Stomach (tissue), 9 donors: ENCODE data around the gene FRMD8. TPM values are rescaled to one million over a fixed set of nuclear protein-coding genes. Genes with fewer than 3 reads are reported as not detected.
"Not testable (repeated sequence)": the region's sequence is repeated elsewhere in the genome, so short reads cannot be mapped to it uniquely, and the experiment has no call there.

ENCODE experiments used
- DNase-seq, 2 donors: peaks; one replicate each; pipeline versions ENCODE4 v3.0.0 to v3.0.0-alpha.2; 2013 to 2019
- H3K27ac ChIP-seq, 5 donors: fragments of 200-600 bp in 4 of 5; sonication (generic) in 4 of 5; one replicate each; pipeline ENCODE4 v1.5.1; 2013 to 2019; ENCODE audit warnings: mild to moderate bottlenecking in 1 of 5, moderate library complexity in 1 of 5
- H3K27me3 ChIP-seq, 3 donors: fragments of 200-600 bp; sonication (generic); one replicate each; pipeline ENCODE4 v1.5.1; 2017 to 2019; ENCODE audit warnings: mixed run types in 1 of 3
- H3K36me3 ChIP-seq, 4 donors: fragments of 200-600 bp; sonication (generic); 1 replicate in 3 of 4; 2 replicates in 1 of 4; pipeline ENCODE4 v1.5.1; 2016 to 2019
- H3K4me1 ChIP-seq, 4 donors: fragments of 200-600 bp; sonication (generic); one replicate each; pipeline ENCODE4 v1.5.1; 2016 to 2019
- H3K4me3 ChIP-seq, 4 donors: fragments of 200-600 bp; sonication (generic) in 3 of 4; one replicate each; pipeline ENCODE4 v1.5.1; 2016 to 2019; ENCODE audit warnings: mild to moderate bottlenecking in 1 of 4
- H3K9me3 ChIP-seq, 4 donors: fragments of 200-600 bp; sonication (generic); one replicate each; pipeline ENCODE4 v1.5.1; 2016 to 2019
- CTCF ChIP-seq, 7 experiments: fragments of 450-650 bp in 4 of 7; fragments of 200-600 bp in 3 of 7; sonication (generic) in 3 of 7; IDR thresholded peaks; one replicate each; pipeline ENCODE4 v1.5.1; 2016 to 2019; ENCODE audit warnings: antibody characterized with exemption in 7 of 7, control low read depth in 2 of 7, mild to moderate bottlenecking in 1 of 7
- EP300 ChIP-seq: sonication (generic); formaldehyde crosslinking; IDR thresholded peaks from one replicate; pipeline ENCODE4 v1.6.1; 2017; ENCODE audit warnings: antibody characterized with exemption
- POLR2A ChIP-seq, 4 donors: fragments of 450-650 bp; IDR thresholded peaks; one replicate each; pipeline ENCODE4 v1.6.1; 2016; ENCODE audit warnings: antibody characterized with exemption in 4 of 4, control low read depth in 2 of 4, mild to moderate bottlenecking in 1 of 4, moderate library complexity in 1 of 4
- POLR2AphosphoS5 ChIP-seq, 3 donors: sonication (generic); formaldehyde crosslinking; IDR thresholded peaks; one replicate each; pipeline ENCODE4 v1.6.1; 2016; ENCODE audit warnings: antibody characterized with exemption in 3 of 3
- WGBS, 5 donors: extraction: QIAGEN DNeasy Blood & Tissue Kit in 3 of 5; methylation state at CpG; one replicate each; pipeline versions ENCODE4 v1.1.5 to v1.1.7; 2013 to 2018; 5-methylcytosine and 5-hydroxymethylcytosine counted together
- intact Hi-C: fragments of 100-400 bp; cut with DNase I; formaldehyde crosslinking; loops from one replicate; pipeline ENCODE4 v1.15.1; 2023; ENCODE audit warnings: low total_unique reads
- polyA plus RNA-seq, 3 donors: library from polyadenylated mRNA; stranded (reverse); fragments of 200-250 nt; gene quantifications; one replicate each; pipeline ENCODE4 v1.2.3, GENCODE V29; 2013
- total RNA-seq, 5 donors: library from RNA; depleted of rRNA; stranded (reverse); fragments of >200 nt; gene quantifications; one replicate each; pipeline versions ENCODE4 v1.1.0 to v1.2.3, GENCODE V29; 2014 to 2016
- donor health status: healthy with polysubstance abuse.
- donor health status: Bipolar disorder and iron deficiency.
- donor health status: healthy.

The FRMD8 gene
- total and polyA plus RNA-seq, 8 donors: 9.3 to 340 (median 20.8) TPM

- Histone ChIP-seq H3K4me3 (no peak overlapping the region), H3K27me3 (no peaks in the 10 kb centered on the region), H3K9me3 (no peaks in the 10 kb centered on the region), H3K4me1 (peaks cover 0 to 15% (median 3%) of the 10 kb centered on the region in 4 donors), H3K27ac (peak overlapping the region in 3 of 5 donors; percentile 53 to 62 (median 60)), H3K36me3 (peaks cover 69 to 97% (median 95%) of the 10 kb centered on the region in 4 donors)
- DNase-seq: peak in 1 of 2 donors; percentile 46
- intact Hi-C loops: no loop called here
- TF ChIP-seq POLR2AphosphoS5 (IDR thresholded peaks at IDR 0.05) (no peak), CTCF (IDR thresholded peaks at IDR 0.05) (no peak), EP300 (no peak), POLR2A (IDR thresholded peaks at IDR 0.05) (no peak)
- WGBS, 5 donors: 91 to 97% (median 94%) methylated on average over 17 to 24 of the region's 24 CpGs
Measured at GRCh38 chr11:65404638-65405339, 18.4 kb downstream of the FRMD8 start.

- Histone ChIP-seq H3K4me1 (peaks cover 5 to 10% (median 8%) of the 10 kb centered on the region in 4 donors), H3K9me3 (no peaks in the 10 kb centered on the region), H3K4me3 (no peak overlapping the region), H3K27me3 (no peaks in the 10 kb centered on the region), H3K27ac (no peak overlapping the region), H3K36me3 (peaks cover 47 to 79% (median 75%) of the 10 kb centered on the region in 4 donors)
- intact Hi-C loops: no loop called here
- no peak for DNase-seq
- 83 to 90% (median 87%) methylated on average over 17 to 29 of the region's 29 CpGs for WGBS, 5 donors
- TF ChIP-seq CTCF (IDR thresholded peaks at IDR 0.05): no peak
- TF ChIP-seq POLR2A (IDR thresholded peaks at IDR 0.05): no peak
- TF ChIP-seq POLR2AphosphoS5 (IDR thresholded peaks at IDR 0.05): no peak
- TF ChIP-seq EP300: no peak
Measured at GRCh38 chr11:65410936-65411680, 24.7 kb downstream of the FRMD8 start.

- DNase-seq: no peak
- 76 to 83% (median 78%) methylated on average over 3 to 5 of the region's 5 CpGs for WGBS, 5 donors
- Histone ChIP-seq H3K4me3 (no peak overlapping the region), H3K9me3 (no peaks in the 10 kb centered on the region), H3K27me3 (no peaks in the 10 kb centered on the region), H3K4me1 (peaks cover 9 to 16% (median 13%) of the 10 kb centered on the region in 4 donors), H3K36me3 (peaks cover 42 to 73% (median 69%) of the 10 kb centered on the region in 4 donors), H3K27ac (no peak overlapping the region)
- TF ChIP-seq EP300: no peak
- no peak for TF ChIP-seq POLR2A (IDR thresholded peaks at IDR 0.05)
- no peak for TF ChIP-seq CTCF (IDR thresholded peaks at IDR 0.05)
- TF ChIP-seq POLR2AphosphoS5 (IDR thresholded peaks at IDR 0.05): no peak
- intact Hi-C loops: no loop called here
Measured at GRCh38 chr11:65411681-65412070, 25.2 kb downstream of the FRMD8 start.

- H3K4me1 ChIP-seq: peaks cover 17 to 24% (median 21%) of the 10 kb centered on the region in 4 donors
- no peak for DNase-seq
- no peaks in the 10 kb centered on the region for H3K9me3 ChIP-seq
- intact Hi-C loops: no loop called here
- TF ChIP-seq POLR2AphosphoS5 (IDR thresholded peaks at IDR 0.05) (no peak), EP300 (no peak), POLR2A (IDR thresholded peaks at IDR 0.05) (no peak), CTCF (IDR thresholded peaks at IDR 0.05) (no peak)
- peak overlapping the region in 3 of 5 donors; percentile 42 to 49 (median 49) for H3K27ac ChIP-seq
- H3K36me3 ChIP-seq: peaks cover 36 to 65% (median 61%) of the 10 kb centered on the region in 4 donors
- H3K27me3 ChIP-seq: no peaks in the 10 kb centered on the region
- WGBS, 5 donors: 79 to 80% (median 80%) methylated on average over 19 to 24 of the region's 24 CpGs
- no peak overlapping the region for H3K4me3 ChIP-seq
Measured at GRCh38 chr11:65412271-65413076, 26.0 kb downstream of the FRMD8 start.

GRCh38 chr11:65413077-65413664 lies 26.7 kb downstream of the FRMD8 start:
- H3K9me3 ChIP-seq, DNase-seq, intact Hi-C loops, H3K27me3 ChIP-seq, H3K4me3 ChIP-seq, H3K27ac ChIP-seq: not testable (repeated sequence)
- 70 to 80% (median 73%) methylated on average over 15 of the region's 15 CpGs for WGBS, 5 donors
- Histone ChIP-seq H3K36me3 (peaks cover 29 to 58% (median 54%) of the 10 kb centered on the region in 4 donors), H3K4me1 (peaks cover 24 to 31% (median 28%) of the 10 kb centered on the region in 4 donors)
